Inflammatory macrophage treated with lipopolysaccharide for 4 hours (primary cell): Measurements from ENCODE around the gene C10orf67.
"Not testable (repeated sequence)": the region's sequence is repeated elsewhere in the genome, so short reads cannot be mapped to it uniquely, and the experiment has no call there.

Experiments
- DNase-seq: peaks from one replicate; pipeline ENCODE4 v3.0.0-alpha.2; 2020

Gene C10orf67

DNA sequence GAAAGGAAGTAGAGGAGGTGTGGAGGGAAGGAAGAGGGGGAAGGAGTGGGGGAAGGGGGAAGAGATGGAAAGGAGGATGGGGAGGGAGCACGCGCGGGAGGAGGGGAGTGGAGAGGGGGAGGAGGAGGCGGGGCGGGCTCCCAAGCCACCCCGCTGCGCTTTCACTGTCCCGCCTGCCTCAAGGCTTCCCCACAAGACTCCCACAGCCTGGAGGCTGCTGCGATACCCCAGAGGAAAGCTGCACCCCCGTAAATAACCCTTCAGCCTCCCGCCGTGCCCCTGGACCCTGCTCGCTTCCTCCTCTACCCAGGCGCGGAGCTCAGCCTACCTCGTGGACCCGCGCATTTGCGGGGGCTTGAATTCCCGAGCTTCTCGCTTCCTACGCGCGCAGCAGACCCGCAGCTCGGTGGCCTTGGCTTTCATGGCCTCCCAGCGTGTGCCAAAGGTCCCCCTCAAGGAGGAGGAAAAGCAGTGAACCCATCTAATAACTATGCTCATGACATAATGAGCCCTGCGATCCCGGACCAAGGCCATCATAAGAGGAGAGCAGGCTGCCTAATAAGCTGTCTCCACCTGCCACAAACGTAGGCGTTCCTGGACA is at the start of gene C10orf67:
Gene C10orf67 (minus strand): TSS at position 557 of the 601 bp plus-strand sequence. CDS start 23 bp downstream, at position 534.
- no peak for DNase-seq

DNA sequence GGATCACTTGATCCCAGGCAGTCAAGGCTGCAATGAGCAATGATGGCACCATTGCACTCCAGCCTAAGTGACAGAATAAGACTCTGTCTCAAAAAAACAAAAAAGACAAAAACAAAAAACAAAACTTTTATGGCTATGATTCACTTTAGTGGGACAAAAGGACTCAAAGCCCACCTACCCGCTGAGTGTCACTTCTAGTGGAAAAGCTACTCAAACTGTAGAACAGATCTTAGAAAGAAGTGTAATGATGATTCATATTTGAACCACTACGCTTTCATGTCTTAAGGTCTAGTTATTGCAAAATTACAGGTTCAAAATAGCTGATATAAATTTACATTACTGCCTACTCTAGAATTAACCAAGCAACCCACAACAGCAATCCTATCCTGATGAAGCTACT is 47.2 kb upstream of the C10orf67 start:
- DNase-seq = no peak

DNA sequence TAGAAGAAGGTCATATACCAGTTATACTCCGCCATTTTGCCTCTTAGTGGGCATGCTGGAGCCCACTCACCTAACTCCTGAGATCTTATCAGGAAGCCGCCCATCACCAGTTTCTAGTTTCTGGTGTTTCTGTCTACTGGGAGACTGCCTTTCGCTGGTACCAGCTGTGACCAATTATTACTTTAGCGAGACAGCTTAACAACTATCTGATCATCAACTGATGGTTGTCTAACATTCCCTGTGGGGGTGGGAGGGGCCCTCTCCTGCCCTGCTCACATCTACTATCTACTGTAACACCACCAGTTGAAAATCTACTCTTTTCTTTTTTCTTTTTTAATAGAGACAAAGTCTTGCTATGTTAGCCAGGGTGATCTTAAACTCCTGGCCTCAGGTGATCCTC is 46.2 kb upstream of the C10orf67 start:
- DNase-seq = no peak

DNA sequence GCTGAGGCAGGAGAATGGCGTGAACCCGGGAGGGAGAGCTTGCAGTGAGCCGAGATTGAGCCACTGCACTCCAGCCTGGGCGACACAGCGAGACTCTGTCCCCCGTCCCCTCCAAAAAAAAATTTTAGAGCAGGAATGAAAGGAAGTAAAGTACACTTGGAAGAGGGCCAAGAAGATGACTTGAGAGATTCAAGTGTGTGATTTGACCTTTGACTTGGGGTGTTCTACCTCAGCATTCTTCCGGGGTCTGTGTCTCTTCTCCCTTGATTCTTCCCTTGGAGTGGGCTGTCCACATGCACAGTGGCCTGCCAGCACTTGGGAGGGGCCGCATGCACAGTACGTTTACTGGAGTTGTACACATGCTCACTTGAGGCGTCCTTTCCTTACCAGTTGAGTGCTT is 45.8 kb upstream of the C10orf67 start:
- DNase-seq = not testable (repeated sequence)

DNA sequence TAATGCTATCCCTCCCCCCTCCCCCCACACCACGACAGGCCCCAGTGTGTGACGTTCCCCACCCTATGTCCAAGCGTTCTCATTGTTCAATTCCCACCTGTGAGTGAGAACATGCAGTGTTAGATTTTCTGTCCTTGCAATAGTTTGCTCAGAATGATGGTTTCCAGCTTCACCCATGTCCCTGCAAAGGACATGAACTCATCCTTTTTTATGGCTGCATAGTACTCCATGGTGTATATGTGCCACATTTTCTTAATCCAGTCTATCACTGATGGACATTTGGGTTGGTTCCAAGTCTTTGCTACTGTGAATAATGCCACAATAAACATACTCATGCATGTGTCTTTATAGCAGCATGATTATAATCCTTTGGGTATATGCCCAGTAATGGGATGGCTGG is 42.9 kb upstream of the C10orf67 start:
- not testable (repeated sequence) for DNase-seq

DNA sequence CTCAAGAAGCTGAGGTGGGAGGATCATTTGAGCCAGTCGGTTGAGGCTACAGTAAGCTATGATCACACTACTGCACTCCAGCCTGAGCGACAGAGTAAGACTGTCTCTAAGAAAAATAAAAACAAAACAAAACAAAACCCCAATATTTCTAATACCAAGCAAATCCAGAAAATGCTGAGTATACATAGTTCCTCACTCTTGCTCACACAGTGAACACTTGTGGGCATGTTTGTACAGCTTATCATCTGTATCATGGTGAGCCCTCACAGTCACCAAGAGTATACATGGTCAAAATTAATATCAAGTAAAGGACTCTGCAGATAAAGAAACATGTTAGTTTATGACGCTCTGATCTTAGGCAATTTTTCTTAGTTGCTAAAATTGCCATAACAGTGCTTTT is 41.5 kb upstream of the C10orf67 start:
- DNase-seq = no peak

DNA sequence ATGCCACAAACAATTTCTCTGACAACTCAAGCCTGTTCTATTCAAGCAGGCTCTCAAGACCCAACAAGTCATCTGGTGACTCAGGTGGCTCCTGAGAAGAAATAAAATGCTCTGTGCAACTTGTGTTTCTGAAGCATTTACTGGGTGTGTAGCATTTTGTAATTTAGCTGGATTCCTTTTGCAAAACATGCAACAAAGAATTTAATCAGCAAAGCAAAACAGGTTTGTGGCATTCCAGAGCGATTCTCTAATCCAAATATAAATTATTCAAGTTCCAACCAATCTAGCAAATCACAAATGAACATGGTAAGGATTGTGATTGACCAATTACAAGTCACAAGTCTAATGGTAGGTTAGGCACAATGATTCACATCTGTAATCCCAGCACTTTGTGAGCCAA is 39.8 kb upstream of the C10orf67 start:
- no peak for DNase-seq

DNA sequence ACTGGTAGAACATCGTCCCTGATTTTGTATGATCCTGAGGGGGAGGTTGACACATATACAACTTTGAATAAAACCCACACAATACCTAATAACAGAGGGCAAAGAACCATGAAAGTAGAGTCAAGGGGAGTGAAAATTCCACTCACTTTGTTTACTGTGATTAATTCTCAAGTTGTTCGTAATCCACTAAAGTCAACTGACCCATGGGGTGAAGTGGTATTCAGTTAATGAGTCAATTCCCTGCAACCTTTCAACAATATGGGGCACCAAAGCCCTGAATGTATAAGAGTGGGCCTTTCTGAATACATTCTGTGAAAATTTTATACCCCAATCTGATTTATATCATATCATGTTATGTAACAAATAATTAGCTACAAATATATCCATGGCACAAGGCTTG is 39.0 kb upstream of the C10orf67 start:
- DNase-seq = no peak

DNA sequence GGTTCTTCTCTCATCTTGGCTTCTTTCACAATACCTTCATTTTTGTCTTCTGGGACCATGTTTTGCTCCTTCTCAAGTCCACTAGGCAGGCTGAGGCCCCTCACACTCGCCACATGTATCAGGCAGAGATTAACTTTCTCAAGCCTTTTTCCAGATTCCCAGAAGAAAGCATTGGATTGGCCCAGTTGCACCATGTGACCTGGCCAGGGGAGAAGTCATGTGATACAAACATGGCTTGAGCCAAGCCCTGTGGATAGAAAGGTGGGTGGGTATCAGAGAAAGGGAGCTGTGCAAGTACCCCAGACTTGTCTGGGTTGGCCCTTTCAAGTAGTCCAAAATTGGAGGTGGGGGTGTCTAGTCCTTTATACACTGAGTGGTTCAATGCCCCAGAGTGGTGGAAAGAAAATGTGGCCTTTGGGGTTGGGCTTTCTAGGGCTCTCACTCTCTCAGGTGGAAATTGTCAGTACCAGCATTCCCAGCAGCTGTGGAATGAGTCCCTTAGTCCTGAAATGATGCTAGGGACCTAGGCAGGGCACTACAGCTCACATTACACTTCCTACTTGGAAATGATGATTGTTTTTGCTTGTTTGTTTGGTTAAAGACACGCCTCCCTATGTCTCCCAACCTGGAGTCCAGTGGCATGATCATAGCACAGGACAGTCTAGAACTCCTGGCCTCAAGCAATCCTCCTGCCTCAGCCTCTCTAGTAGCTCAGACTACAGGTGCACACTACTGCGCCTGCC is 36.9 kb upstream of the C10orf67 start:
- DNase-seq = no peak

DNA sequence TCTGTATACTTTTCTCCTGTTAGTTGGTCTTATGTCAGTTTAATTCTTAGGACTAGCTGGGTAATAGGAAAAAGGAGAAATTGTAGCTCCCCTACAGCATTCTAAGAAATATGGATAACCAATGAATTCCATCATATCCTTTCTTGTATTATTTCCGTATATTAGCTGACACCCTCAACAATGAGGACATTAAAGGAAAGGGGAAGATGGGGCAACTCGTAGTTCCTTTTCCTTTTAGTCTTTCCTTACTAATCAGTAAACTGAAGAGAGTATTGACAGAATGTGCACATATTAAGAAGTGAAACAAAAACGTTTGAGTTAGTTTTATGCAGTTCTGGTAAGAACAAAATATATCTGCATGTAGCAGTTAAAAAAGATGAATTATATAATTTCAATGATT is 35.1 kb upstream of the C10orf67 start:
- peak; percentile 90 for DNase-seq

DNA sequence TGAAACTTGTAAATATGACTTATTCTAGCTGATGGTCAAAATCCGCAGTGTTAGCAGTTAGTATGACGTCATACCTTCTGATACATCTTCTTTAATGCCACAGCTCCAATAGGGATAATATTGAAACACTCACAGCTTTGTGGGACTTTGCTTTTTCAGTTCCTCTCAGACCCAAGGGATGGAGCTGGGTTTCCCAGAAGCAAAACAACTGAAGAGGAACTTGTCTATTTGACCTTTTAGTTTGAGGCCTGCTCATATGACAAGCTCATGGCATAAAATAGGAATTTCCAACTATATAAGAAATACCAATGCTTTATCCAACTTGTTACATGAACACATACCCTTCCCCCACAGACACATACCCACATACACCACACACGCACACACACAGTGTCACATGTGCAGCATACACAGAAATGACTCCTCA is 31.6 kb upstream of the C10orf67 start:
- peak; percentile 99 for DNase-seq

DNA sequence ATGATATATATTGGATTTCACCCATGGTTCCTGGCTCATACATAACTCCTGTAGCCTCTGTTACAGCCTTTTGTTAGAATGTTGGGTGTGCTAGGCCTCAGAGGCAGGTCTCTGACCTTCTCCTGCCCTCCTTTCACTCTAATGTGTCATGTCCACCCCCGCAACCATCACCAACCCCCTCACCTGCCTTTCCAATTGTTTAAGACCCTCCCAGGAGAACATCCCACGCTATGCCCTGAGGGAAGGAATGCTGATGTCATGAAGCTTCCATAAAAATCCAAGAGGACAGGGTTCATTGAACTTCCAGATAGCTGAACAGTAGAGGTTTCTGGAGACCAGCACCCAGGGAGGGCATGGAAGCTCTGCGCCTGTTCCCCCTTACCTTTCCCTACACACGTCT is 30.8 kb upstream of the C10orf67 start:
- DNase-seq = no peak

DNA sequence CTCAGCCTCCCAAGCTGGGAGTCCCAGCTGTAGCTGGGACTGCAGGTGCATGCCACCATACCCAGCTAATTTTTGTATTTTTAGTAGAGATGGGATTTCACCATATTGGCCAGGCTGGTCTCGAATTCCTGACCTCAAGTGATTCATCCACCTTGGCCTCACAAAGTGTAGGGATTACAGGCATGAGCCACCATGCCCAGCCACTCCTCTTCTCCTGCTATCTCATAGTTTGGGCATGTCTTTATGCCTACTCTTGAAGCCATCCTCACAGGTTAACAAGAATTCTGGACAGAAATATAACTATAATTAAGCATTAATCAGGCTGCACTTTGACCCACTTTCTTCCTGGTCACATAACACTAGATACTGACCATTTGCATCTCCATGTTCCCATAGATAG is 28.6 kb upstream of the C10orf67 start:
- no peak for DNase-seq

DNA sequence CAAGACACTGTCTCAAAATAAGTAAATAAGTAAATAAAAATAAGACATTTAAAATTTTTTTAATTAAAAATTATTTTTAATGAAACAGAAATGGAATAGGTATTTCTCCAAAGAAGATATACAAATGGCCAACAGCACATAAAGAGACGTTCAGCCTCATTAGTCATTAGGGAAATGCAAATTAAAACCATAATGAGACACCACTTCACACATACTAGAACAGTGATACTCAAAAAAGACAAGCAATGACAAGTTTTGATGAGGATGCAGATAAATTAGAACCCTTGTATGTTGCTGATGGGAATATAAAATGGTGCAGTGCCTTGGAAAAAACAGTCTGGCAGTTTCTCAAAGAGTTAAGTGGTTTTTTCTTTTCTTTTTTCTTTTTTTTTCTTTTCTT is 26.5 kb upstream of the C10orf67 start:
- DNase-seq = no peak

DNA sequence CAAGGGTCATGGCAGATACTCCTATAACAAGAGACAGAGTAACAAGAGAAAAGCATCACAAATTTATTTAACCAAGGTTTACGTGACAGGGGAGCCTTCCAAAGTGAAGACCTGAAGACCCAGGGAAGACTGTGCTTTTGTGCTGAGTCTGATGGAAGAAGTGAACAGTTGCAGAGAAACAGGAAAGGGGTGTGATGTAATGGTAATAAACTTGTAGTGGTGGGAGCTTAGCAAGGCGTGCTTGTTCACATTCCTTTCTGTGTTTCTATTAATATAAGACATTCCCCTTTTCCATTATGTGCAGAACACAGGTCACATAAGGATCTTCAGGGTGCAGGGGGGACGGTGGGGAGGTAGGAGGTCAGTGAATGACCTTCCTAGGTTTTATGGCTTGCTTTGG is 25.5 kb upstream of the C10orf67 start:
- DNase-seq = peak; percentile 29

DNA sequence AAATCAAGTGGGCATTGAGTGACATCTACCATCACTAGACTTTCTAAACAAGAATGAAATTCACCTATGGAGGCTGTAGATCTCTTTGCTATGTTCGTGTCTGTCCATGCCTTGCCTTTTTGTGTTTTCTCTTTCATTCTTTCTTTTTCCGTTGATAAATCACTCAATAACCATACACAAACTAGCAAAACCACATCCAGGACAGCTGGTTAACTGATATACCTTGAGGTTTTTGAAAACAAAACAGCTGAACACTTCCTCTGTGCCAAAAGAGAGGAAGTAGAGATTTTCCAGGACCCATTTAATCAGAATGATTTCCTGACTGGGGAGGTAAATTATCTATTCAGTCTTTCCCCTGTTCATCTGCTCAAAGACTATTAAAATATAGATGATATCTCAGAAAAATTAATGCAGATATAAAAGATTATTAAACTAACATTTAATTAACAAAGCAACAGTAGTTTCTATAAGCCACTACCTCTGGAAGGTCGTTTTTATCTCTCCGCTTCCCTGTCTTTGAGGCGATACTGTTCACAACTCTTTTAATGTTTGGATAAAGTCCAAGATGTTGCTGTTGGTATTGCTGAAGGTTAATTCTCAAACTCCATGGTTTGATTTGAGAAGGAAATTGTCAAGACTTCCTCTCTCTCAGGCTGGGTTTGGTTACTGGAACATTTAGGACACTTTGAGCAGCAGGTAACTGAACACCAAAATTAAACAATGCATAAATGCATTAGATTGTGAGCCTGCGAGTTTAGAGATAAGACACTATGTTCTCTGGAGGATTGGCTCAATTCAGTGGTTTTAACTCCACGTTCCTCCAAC is 24.4 kb upstream of the C10orf67 start:
- no peak for DNase-seq

DNA sequence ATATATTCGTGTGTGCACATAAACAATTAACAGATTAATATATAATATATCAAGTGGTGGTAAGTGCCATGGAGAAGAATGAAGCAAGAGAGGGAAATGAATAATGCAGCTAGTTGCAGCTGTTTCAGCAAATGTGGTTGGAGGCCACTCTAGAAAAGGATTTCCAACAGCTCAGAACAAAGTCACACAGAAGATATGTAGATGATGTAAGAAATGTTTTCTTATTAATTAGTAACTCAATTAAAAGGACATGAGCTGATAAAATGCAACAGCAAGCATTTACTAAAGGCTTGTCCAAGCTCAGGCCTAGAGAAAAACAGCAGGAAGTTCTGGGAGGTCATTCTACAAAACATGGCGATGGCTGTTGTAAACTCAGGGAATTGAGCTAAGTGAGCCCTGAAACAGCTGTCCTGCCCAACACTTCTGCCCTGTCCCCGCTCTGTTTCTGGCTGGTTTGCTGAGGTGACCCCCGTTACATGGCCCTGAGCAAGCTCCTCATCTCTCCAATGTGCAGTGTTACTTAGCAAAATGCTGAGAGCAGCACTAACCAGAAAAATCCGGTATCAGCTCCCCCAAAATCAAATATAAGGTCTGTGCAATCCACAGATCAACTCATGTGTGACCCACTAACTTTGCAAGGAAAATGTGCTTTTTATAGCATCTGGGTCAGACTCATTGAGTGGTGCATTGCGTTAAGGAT is 23.4 kb upstream of the C10orf67 start:
- DNase-seq = peak; percentile 44

DNA sequence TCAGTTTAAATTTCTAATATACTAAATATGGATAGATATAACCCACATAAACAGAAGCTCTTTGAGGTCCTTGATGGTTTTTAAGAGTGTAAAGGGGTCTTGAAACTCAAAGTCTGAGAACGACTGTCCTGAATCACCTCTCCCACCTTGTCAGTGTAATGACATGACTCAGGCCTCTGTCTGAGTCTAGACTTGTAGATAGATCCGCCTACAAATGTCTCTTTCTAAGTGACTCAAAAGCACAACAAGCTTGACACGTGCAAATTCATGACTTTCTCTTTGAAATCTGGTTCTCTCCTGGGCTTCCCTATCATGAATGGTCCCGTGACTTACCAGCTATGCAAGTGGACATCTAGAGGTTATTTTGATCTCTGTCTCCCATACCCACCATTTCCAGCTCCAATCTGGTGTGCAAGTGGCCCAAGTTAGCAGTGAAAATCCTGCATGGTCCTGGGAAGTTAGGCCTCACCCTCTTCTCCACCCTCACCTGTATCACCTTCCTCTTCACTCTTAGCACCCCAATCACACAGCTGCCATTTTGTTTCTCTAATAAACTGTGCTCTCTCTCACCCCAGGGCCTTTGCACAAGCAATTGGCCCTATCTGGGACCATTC is 20.9 kb upstream of the C10orf67 start:
- DNase-seq = peak; percentile 62

DNA sequence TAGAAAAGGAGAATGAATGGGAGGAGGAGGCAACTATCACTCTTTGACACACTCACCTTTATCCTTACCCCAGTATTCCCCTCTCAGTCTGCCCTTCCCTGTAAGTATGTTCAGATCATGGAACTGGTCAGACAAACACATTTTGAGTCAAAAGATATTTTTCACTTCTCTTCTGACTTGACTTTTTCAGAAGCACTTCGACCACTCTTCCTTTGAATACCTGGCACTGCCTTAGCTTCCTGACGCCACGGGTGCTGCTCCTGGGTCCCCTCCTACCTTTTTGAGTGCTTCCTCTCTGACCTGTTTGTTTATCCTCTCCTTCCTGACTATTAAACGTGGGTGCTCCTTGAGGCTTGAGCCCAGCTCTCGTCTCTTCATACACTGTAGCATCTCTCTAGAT is 19.8 kb upstream of the C10orf67 start:
- no peak for DNase-seq

DNA sequence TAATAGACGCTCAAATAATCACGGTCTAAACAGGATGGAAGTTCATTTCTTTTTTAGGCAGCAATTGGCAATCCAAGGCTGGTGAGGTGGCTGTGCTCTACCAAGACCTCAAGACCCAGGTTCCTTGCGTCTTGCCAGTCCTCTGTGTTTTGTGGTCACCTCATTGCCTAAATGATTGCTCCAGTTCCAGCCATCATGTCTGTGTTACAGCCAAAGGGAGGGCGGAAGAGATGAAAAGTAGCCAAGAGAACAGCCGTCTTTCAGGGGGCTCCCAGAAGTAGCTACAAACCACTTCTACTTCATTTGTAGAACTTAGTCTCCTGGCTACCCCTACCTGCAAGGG is 19.2 kb upstream of the C10orf67 start:
- no peak for DNase-seq

DNA sequence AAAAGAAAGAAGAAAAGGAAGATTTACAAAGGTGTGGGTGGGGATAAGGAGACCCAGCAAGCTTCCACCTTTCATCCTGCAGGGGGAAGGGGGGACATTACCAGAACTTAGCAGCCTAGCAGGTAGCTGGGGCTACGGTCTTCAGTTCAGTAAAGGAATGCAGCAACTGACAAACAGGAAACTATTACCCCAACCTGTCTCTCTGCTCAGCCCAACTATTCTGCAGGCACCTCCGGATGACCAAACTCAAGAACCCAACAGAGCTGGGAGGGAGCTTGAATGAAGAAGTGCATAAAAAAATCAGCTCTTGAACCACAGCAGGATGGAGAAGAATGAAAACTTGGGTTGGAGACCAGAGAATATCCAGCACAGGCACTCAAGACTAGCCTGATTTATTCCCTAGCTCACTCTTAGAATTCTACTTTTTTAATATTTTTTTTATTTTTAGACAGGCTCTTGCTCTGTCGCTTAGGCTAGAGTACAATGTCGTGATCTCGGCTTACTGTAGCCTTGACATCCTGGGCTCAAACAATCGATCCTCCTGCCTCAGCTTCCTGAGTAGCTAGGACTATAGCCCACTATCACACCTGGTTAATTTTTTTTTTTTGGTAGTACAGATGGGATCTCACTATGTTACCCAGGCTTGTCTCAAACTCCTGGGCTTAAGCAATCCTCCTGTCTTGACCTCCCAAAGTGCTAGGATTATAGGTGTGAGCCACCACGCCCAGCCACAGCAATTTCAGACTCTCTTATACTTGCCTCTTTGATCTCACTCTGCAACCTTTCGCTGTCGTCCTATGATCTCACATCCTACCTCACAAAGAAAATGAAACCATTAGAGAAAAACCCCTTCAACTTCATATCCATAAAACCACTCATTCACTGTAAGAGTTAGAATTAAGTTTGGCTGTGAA is 18.5 kb upstream of the C10orf67 start:
- DNase-seq = no peak
